ENCODE measurements around the gene GPR89A.
"Not testable (repeated sequence)": the region's sequence is repeated elsewhere in the genome, so short reads cannot be mapped to it uniquely, and the experiment has no call there.

GPR89A gene

DNA sequence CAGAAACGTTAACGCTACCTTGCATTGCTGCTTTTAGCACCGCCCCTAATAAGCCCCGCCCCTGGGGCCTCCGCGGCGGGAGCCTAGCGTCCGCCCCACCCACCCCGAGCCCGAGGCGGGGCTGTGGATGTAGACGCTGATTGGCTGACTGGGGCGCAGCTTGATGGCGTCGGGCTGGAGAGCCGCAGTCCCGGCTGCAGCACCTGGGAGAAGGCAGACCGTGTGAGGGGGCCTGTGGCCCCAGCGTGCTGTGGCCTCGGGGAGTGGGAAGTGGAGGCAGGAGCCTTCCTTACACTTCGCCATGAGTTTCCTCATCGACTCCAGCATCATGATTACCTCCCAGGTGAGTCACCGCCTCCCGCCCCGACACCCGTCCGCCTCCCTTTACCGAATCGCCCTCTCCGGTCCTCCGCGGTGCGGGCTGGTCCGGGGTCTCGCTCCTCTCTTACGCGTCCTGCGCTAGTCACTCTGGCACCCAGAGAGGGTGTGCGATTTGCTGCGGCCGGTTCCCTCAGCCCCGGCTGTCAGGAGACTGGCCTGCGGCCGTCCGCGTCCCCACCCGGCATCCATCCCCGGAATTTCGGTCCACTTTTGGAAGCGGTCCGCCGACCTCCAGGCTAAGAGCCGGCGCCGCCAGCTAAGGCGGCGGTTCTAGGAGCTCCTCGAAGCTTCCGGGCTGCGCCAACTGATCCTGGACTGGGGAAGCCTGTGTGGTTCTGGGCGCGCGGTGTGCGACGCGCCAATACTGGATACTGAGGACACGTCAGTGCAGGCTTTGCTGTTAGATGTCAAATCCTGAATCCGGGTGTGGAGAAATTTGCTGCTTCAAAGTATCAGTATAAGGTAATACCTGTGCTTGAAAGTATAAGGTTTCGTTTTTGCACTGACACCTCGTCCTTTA, at the start of gene GPR89A:
Gene GPR89A (plus strand): TSS at position 156 of the 901 bp plus-strand sequence. CDS start 146 bp downstream, at position 302.
- peak; percentile 92 for DNase-seq (ENCODE audit: low read depth)

DNA sequence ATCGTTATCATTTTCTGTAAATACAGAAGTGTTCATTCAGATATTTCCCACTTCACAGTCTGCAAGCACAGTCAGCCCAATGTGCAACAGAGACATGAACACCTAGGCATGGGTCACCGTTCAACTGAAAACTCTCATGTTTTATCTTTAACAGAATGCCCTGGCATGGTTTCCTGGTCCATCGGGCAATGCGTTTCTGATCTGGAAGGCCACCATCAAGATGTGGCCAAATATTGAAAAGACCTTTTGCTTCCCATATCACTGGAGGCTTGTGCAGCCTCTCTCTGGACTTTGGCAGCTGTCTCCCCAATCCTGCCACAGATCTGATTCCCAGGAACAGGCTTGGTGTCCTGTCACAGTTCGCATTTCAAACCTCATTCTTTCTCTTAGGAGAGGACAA, 21.0 kb upstream of the GPR89A start:
- DNase-seq (ENCODE audit: low read depth); H3K4me3 ChIP-seq (ENCODE audit: low read depth, low read length): not testable (repeated sequence)

More for the DNA sequence above, at the start of gene GPR89A:
- peak within 1 kb of the TSS; percentile 70 for H3K4me3 ChIP-seq (ENCODE audit: low read depth, low read length)

DNA sequence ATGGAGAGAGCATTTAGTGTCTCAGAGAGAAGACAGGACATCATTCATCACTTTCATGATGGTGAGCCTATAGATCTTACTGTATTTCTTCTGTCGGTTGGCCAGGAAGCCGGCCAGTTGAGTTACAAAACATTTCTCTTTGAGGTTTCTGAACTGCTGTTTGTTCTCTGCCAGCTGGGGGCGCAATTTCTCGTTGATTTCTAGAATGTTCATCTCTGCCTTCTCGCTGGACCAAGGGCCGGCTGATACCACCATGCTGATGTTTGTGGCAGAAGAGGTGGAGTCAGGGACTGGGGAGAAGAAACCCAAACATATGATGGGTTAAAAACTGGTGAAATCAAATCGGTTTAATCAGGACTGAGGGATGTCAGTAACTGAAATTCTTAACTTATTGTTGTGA, 17.0 kb upstream of the GPR89A start:
- TF ChIP-seq, protein P1, sequence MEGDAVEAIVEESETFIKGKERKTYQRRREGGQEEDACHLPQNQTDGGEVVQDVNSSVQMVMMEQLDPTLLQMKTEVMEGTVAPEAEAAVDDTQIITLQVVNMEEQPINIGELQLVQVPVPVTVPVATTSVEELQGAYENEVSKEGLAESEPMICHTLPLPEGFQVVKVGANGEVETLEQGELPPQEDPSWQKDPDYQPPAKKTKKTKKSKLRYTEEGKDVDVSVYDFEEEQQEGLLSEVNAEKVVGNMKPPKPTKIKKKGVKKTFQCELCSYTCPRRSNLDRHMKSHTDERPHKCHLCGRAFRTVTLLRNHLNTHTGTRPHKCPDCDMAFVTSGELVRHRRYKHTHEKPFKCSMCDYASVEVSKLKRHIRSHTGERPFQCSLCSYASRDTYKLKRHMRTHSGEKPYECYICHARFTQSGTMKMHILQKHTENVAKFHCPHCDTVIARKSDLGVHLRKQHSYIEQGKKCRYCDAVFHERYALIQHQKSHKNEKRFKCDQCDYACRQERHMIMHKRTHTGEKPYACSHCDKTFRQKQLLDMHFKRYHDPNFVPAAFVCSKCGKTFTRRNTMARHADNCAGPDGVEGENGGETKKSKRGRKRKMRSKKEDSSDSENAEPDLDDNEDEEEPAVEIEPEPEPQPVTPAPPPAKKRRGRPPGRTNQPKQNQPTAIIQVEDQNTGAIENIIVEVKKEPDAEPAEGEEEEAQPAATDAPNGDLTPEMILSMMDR (conservative IDR thresholded peaks at IDR 0.05; ENCODE audit: low read depth, low read length) = peak; percentile 9
- DNase-seq (ENCODE audit: low read depth) = peak; percentile 3
- H3K4me3 ChIP-seq (ENCODE audit: low read depth, low read length) = not testable (repeated sequence)

DNA sequence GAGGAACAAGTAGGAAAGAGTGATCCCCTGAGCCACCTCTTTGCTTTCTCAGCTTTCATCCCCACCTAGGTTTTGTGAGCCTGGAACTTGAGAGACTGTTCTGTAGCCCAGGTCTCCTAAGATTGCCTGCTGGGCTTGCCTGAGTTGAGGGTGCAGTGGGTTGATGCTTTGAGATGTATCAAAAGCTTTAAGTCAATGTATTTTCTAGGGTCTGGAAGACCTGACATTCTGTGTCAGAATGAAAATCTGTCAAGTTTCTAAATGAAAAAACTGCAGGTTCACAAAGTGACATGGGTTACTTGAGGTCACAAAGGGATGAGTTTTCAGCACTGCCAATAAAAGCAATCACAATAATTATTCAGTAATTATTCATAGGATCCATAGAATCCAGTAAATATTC, 15.4 kb upstream of the GPR89A start:
- not testable (repeated sequence) for DNase-seq (ENCODE audit: low read depth); H3K4me3 ChIP-seq (ENCODE audit: low read depth, low read length)

DNA sequence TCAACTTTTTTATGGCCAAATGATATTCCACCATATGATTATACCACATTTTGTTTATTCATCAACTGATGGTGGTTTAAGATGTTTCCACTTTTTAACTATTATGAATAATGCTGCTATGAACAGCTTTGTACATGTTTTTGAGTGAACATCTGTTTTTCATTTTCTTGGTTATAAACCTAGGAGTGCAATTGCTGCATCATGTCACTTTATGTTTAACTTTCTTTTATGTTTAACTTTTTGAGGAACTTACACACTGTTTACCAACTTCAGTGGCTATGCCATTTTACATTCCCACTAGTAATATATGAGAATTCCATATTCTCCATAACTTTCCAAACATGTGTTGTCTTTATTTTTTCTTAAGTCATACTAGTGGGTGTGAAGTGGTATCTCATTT, 12.4 kb upstream of the GPR89A start:
- not testable (repeated sequence) for H3K4me3 ChIP-seq (ENCODE audit: low read depth, low read length); DNase-seq (ENCODE audit: low read depth)

DNA sequence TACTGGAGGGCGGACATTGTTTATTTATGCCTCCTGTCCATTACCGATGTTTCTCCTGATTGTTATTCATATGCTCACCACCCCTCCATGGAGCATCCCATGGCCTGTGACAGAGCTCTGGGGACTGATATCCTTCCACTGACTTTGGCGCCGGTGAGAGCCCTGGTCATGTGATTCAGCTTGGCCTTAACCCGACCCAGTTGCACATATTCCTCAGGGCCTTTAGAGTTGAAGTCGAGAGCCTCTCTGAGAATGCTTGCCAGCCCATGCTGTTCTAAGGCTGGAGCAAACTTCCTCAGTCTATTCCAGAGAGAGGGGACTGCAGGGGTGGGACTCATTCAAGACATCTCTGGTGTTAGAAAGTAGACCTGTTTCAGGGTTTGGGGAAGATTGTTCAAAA, 11.6 kb upstream of the GPR89A start:
- H3K4me3 ChIP-seq (ENCODE audit: low read depth, low read length); DNase-seq (ENCODE audit: low read depth): not testable (repeated sequence)

DNA sequence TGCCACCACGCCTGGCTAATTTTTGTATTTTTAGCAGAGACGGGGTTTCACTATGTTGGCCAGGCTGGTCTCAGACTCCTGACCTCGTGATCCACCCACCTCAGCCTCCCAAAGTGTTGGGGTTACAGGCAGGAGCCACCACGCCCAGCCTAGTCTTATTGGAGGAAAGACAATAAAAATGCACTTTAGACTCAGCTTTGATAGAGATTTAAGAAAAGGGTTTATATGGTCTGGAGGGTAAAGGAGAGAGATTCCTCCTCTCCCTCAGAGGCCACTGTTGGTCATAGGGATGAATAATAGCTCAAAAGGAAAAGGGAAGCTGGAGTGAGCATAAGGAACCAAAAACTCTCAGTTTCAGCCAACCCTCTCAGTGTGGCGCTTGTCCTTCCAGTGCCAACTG, 8.4 kb upstream of the GPR89A start:
- not testable (repeated sequence) for DNase-seq (ENCODE audit: low read depth); H3K4me3 ChIP-seq (ENCODE audit: low read depth, low read length)

DNA sequence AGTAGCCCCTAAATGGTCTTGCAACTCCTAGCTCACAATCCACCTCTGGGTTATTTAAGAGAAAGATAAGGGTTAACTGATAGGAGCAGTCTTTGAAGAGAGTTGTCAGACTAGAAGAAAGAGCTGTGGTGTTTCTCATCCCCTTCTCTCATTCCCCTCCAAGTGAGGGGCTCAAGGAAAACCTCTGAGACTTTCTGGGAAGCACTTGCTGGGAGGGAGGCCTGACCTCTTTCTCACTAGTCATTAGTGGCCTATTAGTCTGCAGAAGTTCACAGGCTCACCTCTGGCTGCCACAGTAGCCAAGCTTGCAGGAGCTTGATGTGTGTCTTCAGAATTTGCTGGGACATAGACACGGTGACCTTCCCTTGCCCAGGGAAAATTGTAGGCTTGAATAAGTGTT, 6.2 kb upstream of the GPR89A start:
- TF ChIP-seq, protein P1 (conservative IDR thresholded peaks at IDR 0.05; ENCODE audit: low read depth, low read length) = no peak
- DNase-seq (ENCODE audit: low read depth) = no peak

DNA sequence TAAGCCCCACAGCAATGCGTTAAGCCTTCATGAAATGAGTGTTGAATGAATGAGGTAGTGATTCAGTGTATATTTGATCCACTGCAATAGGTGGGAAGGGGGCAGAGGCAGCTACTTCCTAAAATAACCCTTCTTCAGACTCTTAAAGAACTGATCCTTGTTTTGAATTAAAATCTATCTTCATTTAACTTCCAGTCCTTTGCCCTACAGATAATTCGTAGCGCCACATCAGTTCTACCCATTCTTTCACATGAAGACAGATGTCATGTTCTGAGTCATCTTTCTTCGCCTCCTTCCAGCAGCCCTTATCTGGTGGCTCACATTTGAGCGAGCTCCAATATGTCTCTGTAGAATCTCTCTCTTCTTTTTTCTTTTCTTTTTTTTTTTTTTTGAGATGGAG, 948 bp upstream of the GPR89A start:
- H3K4me3 ChIP-seq (ENCODE audit: low read depth, low read length); DNase-seq (ENCODE audit: low read depth): not testable (repeated sequence)

More for the DNA sequence above, 6.2 kb upstream of the GPR89A start:
- H3K4me3 ChIP-seq (ENCODE audit: low read depth, low read length) = no peak overlapping the region

DNA sequence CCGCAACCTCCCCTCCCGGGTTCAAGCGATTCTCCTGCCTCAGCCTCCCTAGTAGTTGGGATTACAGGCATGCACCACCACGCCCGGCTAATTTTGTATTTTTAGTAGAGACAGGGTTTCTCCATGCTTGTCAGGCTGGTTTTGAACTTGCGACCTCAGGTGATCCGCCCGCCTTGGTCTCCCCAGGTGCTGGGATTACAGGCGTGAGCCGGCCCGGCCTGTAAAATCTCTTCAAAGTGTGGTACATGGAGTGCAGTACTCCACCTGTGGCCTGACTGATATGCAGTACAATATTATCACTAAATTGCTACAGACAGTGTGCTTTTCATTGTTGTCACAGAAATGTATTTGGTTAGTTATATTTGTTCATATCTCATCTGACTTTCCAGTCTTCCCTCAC, 499 bp upstream of the GPR89A start:
- H3K4me3 ChIP-seq (ENCODE audit: low read depth, low read length) = not testable (repeated sequence)

DNA sequence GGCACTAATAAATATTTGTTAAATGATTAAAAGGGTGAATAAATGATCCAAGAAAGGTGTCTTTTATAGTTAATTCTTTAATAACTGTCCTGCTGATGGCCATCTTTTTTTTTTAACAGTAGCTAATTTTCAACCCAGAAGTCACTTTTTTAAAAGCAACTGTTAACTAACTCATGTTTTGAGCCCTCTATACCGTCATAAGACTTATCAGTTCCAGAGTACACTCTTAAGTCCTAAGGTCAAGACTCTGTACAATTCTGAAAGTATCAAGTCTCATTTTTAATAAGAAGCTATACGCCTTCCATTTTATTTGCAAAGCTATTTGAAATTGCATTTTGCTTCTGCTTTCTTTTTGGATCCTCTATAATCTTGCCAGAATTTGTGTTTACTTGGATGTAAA, 3.0 kb downstream of the GPR89A start:
- not testable (repeated sequence) for H3K4me3 ChIP-seq (ENCODE audit: low read depth, low read length); DNase-seq (ENCODE audit: low read depth)

More for the DNA sequence above, 499 bp upstream of the GPR89A start:
- DNase-seq (ENCODE audit: low read depth) = not testable (repeated sequence)

DNA sequence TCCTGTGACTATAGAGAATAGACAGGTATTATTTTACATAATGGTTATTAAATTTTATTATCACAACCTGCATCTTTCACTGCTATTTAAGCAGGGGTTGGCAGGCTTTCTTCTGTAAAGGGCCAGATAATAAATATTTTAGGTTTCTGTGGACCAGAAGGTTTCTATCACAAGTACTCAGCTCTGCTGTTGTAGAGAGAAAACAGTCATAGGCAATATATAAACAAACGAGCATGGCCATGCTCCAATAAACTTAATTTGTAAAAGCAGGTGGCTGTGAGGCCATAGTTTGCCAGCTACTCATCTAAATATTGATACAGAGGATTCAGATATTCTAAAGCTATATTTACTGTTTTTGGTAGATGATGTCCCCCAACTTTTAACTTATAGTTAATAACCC, 12.3 kb downstream of the GPR89A start:
- DNase-seq (ENCODE audit: low read depth); H3K4me3 ChIP-seq (ENCODE audit: low read depth, low read length): not testable (repeated sequence)

DNA sequence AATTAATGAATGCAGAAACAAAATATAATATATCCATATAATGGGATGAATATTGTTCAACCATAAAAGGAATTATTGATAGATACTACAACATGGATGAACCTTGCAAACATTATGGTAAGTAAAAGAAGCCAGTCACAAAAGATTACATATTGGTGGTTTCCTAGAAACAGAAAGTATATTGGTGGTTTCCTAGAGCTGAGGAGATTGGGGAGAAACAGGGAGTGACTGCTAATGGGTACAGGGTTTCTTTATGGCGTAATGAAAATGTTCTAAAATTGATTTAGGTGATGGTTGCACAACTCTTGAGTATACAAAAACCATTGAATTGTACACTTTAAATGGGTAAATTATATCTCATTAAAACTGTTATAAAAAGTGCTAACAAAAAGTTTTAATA, 14.4 kb downstream of the GPR89A start:
- not testable (repeated sequence) for DNase-seq (ENCODE audit: low read depth)

DNA sequence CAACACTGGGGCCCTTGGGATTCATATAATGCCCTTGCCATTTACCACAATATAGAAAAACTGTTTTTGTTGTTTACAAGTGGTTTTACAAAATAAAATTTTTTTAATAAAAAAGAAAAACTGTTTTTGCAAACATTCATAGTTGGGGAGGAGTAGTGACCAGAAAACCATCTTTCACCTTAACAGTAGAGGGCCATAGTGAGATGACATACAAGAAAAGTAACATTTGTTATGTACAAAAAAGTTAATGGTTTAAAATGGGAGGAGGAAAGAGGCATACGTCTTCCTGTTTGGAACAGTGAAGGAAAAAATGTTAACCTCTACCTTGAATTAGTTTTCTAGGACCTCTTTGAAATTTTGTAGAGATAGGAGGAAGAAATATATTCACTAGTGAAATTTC, 28.4 kb downstream of the GPR89A start:
- DNase-seq (ENCODE audit: low read depth) = not testable (repeated sequence)

More for the DNA sequence above, 14.4 kb downstream of the GPR89A start:
- H3K4me3 ChIP-seq (ENCODE audit: low read depth, low read length) = not testable (repeated sequence)

DNA sequence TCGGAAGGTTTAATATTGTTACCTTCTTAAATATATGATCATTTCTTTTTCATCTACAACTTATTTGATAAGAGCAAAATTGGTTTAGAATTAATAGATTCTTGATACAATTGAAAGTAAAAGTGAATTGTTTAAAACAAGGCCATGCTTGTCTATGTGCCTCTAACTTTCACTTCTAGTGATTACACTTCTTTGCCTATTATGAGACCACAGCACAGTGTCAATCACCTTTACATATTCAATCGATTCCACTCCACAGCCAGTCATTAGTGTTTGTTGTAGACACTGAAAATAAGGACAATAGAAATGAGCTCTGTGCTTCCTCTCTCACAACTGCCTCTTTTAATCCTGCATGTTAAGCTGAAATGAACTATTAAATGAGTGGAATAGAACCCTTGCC, 34.1 kb downstream of the GPR89A start:
- DNase-seq (ENCODE audit: low read depth); H3K4me3 ChIP-seq (ENCODE audit: low read depth, low read length): not testable (repeated sequence)

More for the DNA sequence above, 28.4 kb downstream of the GPR89A start:
- H3K4me3 ChIP-seq (ENCODE audit: low read depth, low read length) = not testable (repeated sequence)

DNA sequence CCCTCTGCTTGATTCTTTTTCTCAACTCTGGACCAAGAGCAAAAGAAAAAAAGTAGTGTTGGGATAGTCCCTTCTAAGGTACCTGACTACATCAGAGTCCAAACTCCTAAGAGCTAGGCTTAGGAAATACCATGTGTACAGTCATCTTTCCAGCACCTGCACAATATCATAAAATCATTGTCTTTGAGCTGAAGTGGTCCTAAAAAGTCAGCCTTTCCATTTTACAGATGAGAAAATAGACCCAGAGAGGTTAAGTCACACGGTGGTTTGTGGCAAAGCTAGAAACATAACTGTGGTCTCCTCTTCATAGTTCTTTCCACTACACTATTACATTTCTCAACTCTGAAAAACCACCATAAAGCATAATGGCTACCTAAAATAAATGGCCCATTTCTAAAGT, 36.2 kb downstream of the GPR89A start:
- not testable (repeated sequence) for H3K4me3 ChIP-seq (ENCODE audit: low read depth, low read length)

DNA sequence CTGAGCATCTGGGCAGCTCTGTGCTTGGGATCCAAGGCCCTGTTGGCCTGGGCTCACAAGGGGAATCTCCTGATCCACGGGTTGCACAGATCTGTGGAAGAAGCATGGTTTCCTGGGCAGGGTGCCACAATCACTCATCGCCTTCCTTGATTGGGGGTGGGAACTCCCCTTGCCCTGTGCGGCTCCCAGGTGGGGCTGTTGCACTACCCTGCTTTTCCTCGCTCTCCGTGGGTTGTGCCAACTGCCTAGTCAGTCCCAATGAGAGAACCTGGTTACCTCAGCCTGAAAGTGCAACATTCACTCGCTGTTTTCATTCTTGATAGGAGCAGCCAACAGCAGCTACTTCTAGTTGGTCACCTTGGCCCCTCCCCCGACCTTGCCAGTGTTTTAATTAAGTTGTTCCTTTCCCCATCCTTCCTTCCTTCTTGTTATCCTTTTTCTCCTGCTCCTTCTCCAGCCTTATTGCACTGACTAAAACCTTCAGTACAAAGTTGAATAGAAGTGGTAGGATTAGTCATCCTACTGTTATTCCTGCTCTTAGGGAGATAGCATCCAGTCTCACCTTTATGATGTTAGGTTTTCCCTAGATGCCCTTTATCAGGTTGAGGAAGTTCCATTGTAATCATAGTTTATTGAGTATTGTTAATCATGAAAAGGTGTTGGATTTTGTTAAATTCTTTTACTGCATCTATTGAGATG, 48.6 kb downstream of the GPR89A start:
- not testable (repeated sequence) for DNase-seq (ENCODE audit: low read depth); H3K4me3 ChIP-seq (ENCODE audit: low read depth, low read length)

More for the DNA sequence above, 36.2 kb downstream of the GPR89A start:
- DNase-seq (ENCODE audit: low read depth) = not testable (repeated sequence)
